Uterus (tissue), 2 donors: Measurements from ENCODE around the gene ARFRP1.

Experiments
- CTCF ChIP-seq, 4 experiments: fragments of 200-600 bp in 2 of 4; fragments of 450-650 bp in 2 of 4; sonication (generic) in 2 of 4; IDR thresholded peaks; one replicate each; pipeline ENCODE4 v1.5.1; 2016 to 2019; ENCODE audit warnings: antibody characterized with exemption in 4 of 4, mild to moderate bottlenecking in 2 of 4, moderate library complexity in 1 of 4
- POLR2A ChIP-seq, 2 donors: fragments of 450-650 bp; IDR thresholded peaks; one replicate each; pipeline ENCODE4 v1.6.1; 2016; ENCODE audit warnings: antibody characterized with exemption in 2 of 2, mild to moderate bottlenecking in 1 of 2, moderate library complexity in 1 of 2

- TF ChIP-seq CTCF (IDR thresholded peaks at IDR 0.05) (no peak), POLR2A (IDR thresholded peaks at IDR 0.05) (no peak)
Observed at GRCh38 chr20:63737695-63737944, 29.8 kb upstream of the ARFRP1 start.
